SK-N-SH (cell line): ENCODE measurements around the gene AFF3. TPM values are rescaled to one million over a fixed set of nuclear protein-coding genes. Genes with fewer than 3 reads are reported as not detected.

Source experiments
- CTCF ChIA-PET: fragments of 300-600, 350-600 bp; formaldehyde crosslinking; extraction: SDS; loops from one replicate; lab custom pipeline; 2021; lab: Yijun Ruan, JAX
- POLR2A ChIA-PET: fragments of 350-600 bp; sonication (Branson Sonifier 250); formaldehyde crosslinking; extraction: SDS; loops from one replicate; lab custom pipeline; 2020; ENCODE audit warnings: antibody characterized with exemption, inconsistent platforms; lab: Yijun Ruan, JAX
- DNase-seq: peaks from one replicate; pipeline ENCODE4 v3.0.0; 2012
- H2AFZ ChIP-seq: fragments of 200-600 bp; sonication (generic); 2 replicates; pipeline ENCODE4 v1.8.1; 2016; ENCODE audit warnings: antibody characterized with exemption, mild to moderate bottlenecking, low read depth
- H3F3A ChIP-seq: fragments of 200-600 bp; sonication (generic); replicated peaks from 2 replicates; pipeline ENCODE3; 2016; ENCODE audit warnings: antibody characterized with exemption, mild to moderate bottlenecking; ENCODE audit not compliant: insufficient read depth
- H3K27ac ChIP-seq, 2 experiments: fragments of 200-500 bp in 1 of 2; fragments of 200-600 bp in 1 of 2; sonication (Bioruptor generic) in 1 of 2; sonication (generic), shearing (Covaris generic) in 1 of 2; 2 replicates each; pipeline versions ENCODE4 v1.5.1 to v1.6.1; 2014 to 2016; ENCODE audit warnings: low read depth in 2 of 2, inconsistent platforms in 1 of 2, low read length in 1 of 2, mild to moderate bottlenecking in 1 of 2, mixed read lengths in 1 of 2
- H3K27me3 ChIP-seq: fragments of 200-600 bp; sonication (generic), shearing (Covaris generic); 2 replicates; pipeline ENCODE4 v1.6.1; 2016; ENCODE audit warnings: mixed run types; ENCODE audit not compliant: insufficient read depth
- H3K36me3 ChIP-seq, 2 experiments: fragments of 200-500 bp in 1 of 2; fragments of 200-600 bp in 1 of 2; sonication (Bioruptor generic) in 1 of 2; sonication (generic) in 1 of 2; replicated peaks in 1 of 2; 2 replicates each; pipeline versions ENCODE3 to v1.5.1; 2014 to 2016; ENCODE audit warnings: low read length in 1 of 2, mild to moderate bottlenecking in 1 of 2; ENCODE audit not compliant: insufficient read depth in 2 of 2, control insufficient read depth in 1 of 2
- H3K4me1 ChIP-seq, 2 experiments: fragments of 200-500 bp in 1 of 2; fragments of 200-600 bp in 1 of 2; sonication (Bioruptor generic) in 1 of 2; sonication (generic), shearing (Covaris generic) in 1 of 2; 2 replicates each; pipeline versions ENCODE4 v1.5.1 to v1.6.1; 2014 to 2016; ENCODE audit warnings: low read depth in 1 of 2, low read length in 1 of 2, mixed run types in 1 of 2; ENCODE audit not compliant: insufficient read depth in 2 of 2, control insufficient read depth in 1 of 2
- H3K4me2 ChIP-seq: fragments of 200-600 bp; sonication (generic), shearing (Covaris generic); 2 replicates; pipeline ENCODE4 v1.6.1; 2017; ENCODE audit warnings: mixed run types
- H3K4me3 ChIP-seq, 2 experiments: fragments of 200-500 bp in 1 of 2; fragments of 200-600 bp in 1 of 2; sonication (Bioruptor generic) in 1 of 2; sonication (generic), shearing (Covaris generic) in 1 of 2; 2 replicates each; pipeline versions ENCODE4 v1.5.1 to v1.8.1; 2014 to 2016; ENCODE audit warnings: low read depth in 2 of 2, inconsistent platforms in 1 of 2, low read length in 1 of 2, mild to moderate bottlenecking in 1 of 2, mixed read lengths in 1 of 2, moderate library complexity in 1 of 2
- H3K79me2 ChIP-seq: fragments of 200-600 bp; sonication (generic); 2 replicates; pipeline ENCODE4 v1.8.1; 2017; ENCODE audit warnings: mild to moderate bottlenecking; ENCODE audit not compliant: insufficient read depth
- H3K9ac ChIP-seq: fragments of 200-600 bp; sonication (generic); 2 replicates; pipeline ENCODE4 v1.6.1; 2017; ENCODE audit warnings: mixed run types
- H3K9me2 ChIP-seq: fragments of 200-600 bp; sonication (generic); 2 replicates; pipeline ENCODE4 v1.6.1; 2017; ENCODE audit warnings: mixed run types
- H3K9me3 ChIP-seq: fragments of 200-600 bp; sonication (generic); 2 replicates; pipeline ENCODE4 v1.6.1; 2017; ENCODE audit warnings: mixed run types, mild to moderate bottlenecking, moderate library complexity
- H4K20me1 ChIP-seq: fragments of 200-600 bp; sonication (generic); 2 replicates; pipeline ENCODE4 v1.6.1; 2017; ENCODE audit warnings: mild to moderate bottlenecking, mixed run types; ENCODE audit not compliant: insufficient read depth
- CHD2 ChIP-seq: fragments of 150-350 bp; IDR thresholded peaks from 2 replicates; pipeline ENCODE4 v1.6.1; 2018; ENCODE audit warnings: low read length; ENCODE audit not compliant: partially characterized antibody
- GABPA ChIP-seq: IDR thresholded peaks from 2 replicates; pipeline ENCODE4 v1.4.0; 2012; ENCODE audit warnings: low read depth, mild to moderate bottlenecking
- NFIC ChIP-seq: IDR thresholded peaks from 2 replicates; pipeline ENCODE4 v1.4.0; 2012; ENCODE audit warnings: borderline replicate concordance
- POLR2AphosphoS5 ChIP-seq: IDR thresholded peaks from 2 replicates; pipeline ENCODE4 v1.6.1; 2012; ENCODE audit warnings: low read depth, low read length
- RFX5 ChIP-seq: IDR thresholded peaks from 2 replicates; pipeline ENCODE4 v1.6.1; 2012; ENCODE audit warnings: mild to moderate bottlenecking, improper control_type of control experiment, low read length
- RXRA ChIP-seq: IDR thresholded peaks from 2 replicates; pipeline ENCODE4 v1.4.0; 2012; ENCODE audit warnings: low read depth, mild to moderate bottlenecking, borderline replicate concordance
- TAF1 ChIP-seq: IDR thresholded peaks from 2 replicates; pipeline ENCODE4 v1.6.1; 2012; ENCODE audit warnings: low read depth, mild to moderate bottlenecking, low read length, moderate library complexity, borderline replicate concordance
- TCF12 ChIP-seq: IDR thresholded peaks from 2 replicates; pipeline ENCODE4 v1.4.0; 2012
- TEAD4 ChIP-seq: IDR thresholded peaks from 2 replicates; pipeline ENCODE4 v1.4.0; 2012; ENCODE audit warnings: mild to moderate bottlenecking, borderline replicate concordance; ENCODE audit not compliant: insufficient read depth
- YY1 ChIP-seq: IDR thresholded peaks from 2 replicates; pipeline ENCODE4 v1.4.0; 2012; ENCODE audit warnings: low read depth, mild to moderate bottlenecking
- WGBS: methylation state at CpG from one replicate; pipeline ENCODE4 v1.1.6; 2017; ENCODE audit warnings: low lambda C conversion rate; 5-methylcytosine and 5-hydroxymethylcytosine counted together
- polyA plus RNA-seq, 3 experiments: library from polyadenylated mRNA; depleted of rRNA; stranded (reverse); fragments of >200 nt; gene quantifications; 2 replicates each; pipeline ENCODE4 v1.2.3, GENCODE V29; 2012
- TF ChIP-seq, protein P1 (sequence below): IDR thresholded peaks from 2 replicates; pipeline ENCODE4; 2012
- TF ChIP-seq, protein P2 (sequence below): IDR thresholded peaks from 2 replicates; pipeline ENCODE4 v1.4.0; 2012; ENCODE audit warnings: low read depth
- TF ChIP-seq, protein P3 (sequence below): fragments of 150-350 bp; IDR thresholded peaks from 2 replicates; pipeline ENCODE4 v1.6.1; 2017; ENCODE audit warnings: antibody characterized with exemption, low read length, low read depth, borderline replicate concordance

Gene AFF3
- polyA plus RNA-seq, 1 of the 3 experiments (the other 2 are of a cell fraction): 0.36 TPM

DNA sequence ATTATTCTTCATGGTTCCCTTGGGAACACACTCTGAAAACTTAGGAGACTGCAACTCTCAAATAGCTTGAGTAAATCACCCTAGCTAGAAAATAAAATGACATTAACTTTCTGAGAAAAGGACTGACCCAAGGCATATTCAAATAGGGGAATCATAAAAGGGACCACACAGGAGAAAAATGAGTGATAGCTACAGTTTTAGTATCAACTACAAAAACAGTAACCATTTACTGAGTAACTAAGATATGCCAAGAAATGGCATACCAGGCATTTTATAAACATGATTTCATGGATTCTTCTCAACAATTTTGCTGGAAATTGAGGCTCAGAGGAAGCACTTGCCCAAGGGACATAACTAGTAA, 84.5 kb downstream of the AFF3 start:
- no peaks in the 10 kb centered on the region for H3K79me2 ChIP-seq
- ChIA-PET POLR2A (no interaction called here), CTCF (interaction anchor here (0.9 kb wide), 1 partner anchor 10 kb away, joined by 3 read pairs; no protein-coding TSS in a partner anchor)
- H3K27ac ChIP-seq: no peak overlapping the region
- H3K9me3 ChIP-seq: no peaks in the 10 kb centered on the region
- no peak overlapping the region for H3K4me2 ChIP-seq
- no peaks in the 10 kb centered on the region for H3F3A ChIP-seq
- no peak overlapping the region for H3K9ac ChIP-seq
- no peaks in the 10 kb centered on the region for H3K27me3 ChIP-seq
- no peak overlapping the region for H3K4me3 ChIP-seq
- no peaks in the 10 kb centered on the region for H3K36me3 ChIP-seq
- no peak overlapping the region for H2AFZ ChIP-seq
- DNase-seq: no peak
- H3K4me1 ChIP-seq: no peaks in the 10 kb centered on the region; a peak in 1 of 4 replicates
- H4K20me1 ChIP-seq: no peaks in the 10 kb centered on the region
- no peak for TF ChIP-seq GABPA
- TF ChIP-seq, protein P1, sequence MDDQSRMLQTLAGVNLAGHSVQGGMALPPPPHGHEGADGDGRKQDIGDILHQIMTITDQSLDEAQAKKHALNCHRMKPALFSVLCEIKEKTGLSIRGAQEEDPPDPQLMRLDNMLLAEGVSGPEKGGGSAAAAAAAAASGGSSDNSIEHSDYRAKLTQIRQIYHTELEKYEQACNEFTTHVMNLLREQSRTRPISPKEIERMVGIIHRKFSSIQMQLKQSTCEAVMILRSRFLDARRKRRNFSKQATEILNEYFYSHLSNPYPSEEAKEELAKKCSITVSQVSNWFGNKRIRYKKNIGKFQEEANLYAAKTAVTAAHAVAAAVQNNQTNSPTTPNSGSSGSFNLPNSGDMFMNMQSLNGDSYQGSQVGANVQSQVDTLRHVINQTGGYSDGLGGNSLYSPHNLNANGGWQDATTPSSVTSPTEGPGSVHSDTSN: no peak
- no peak for TF ChIP-seq TAF1
- no peak for TF ChIP-seq RFX5
- no peak for TF ChIP-seq NFIC
- TF ChIP-seq CHD2: no peak
- TF ChIP-seq, protein P2, sequence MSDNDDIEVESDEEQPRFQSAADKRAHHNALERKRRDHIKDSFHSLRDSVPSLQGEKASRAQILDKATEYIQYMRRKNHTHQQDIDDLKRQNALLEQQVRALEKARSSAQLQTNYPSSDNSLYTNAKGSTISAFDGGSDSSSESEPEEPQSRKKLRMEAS: no peak
- TF ChIP-seq, protein P3, sequence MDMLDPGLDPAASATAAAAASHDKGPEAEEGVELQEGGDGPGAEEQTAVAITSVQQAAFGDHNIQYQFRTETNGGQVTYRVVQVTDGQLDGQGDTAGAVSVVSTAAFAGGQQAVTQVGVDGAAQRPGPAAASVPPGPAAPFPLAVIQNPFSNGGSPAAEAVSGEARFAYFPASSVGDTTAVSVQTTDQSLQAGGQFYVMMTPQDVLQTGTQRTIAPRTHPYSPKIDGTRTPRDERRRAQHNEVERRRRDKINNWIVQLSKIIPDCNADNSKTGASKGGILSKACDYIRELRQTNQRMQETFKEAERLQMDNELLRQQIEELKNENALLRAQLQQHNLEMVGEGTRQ: no peak
- no peak for TF ChIP-seq TCF12
- TF ChIP-seq RXRA: no peak
- TF ChIP-seq TEAD4: no peak
- no peak for TF ChIP-seq YY1
- no peaks in the 10 kb centered on the region for H3K9me2 ChIP-seq

DNA sequence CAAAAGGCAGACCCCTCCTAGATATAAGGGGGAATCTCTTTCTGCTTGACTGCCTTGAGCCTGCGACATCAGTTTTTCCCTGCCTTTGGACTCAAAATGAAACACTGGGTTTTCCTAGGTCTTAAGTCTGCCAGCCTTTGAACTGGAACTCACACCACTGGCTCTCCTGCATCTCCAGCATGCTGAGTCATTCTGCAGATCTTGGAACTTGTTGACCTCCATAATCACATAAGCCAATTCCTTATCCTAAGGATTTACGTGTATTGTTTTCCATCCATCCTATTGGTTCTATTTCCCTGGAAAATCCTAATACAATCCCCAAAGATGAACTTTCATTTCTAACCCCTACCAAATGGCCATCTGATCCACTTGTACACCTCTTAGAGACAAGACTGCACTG, 88.0 kb downstream of the AFF3 start:
- no peaks in the 10 kb centered on the region for H3K27me3 ChIP-seq

More for the DNA sequence above, 88.0 kb downstream of the AFF3 start:
- TF ChIP-seq CHD2 (no peak), POLR2AphosphoS5 (no peak)
- Histone ChIP-seq H3K36me3 (no peaks in the 10 kb centered on the region), H3K9me3 (no peaks in the 10 kb centered on the region), H3K79me2 (no peaks in the 10 kb centered on the region), H3K9me2 (no peaks in the 10 kb centered on the region), H3K4me3 (no peak overlapping the region), H3K4me1 (no peaks in the 10 kb centered on the region; a peak in 1 of 4 replicates), H3K4me2 (no peak overlapping the region), H2AFZ (no peak overlapping the region), H3K27ac (no peak overlapping the region), H3K9ac (no peak overlapping the region), H3F3A (no peaks in the 10 kb centered on the region), H4K20me1 (no peaks in the 10 kb centered on the region)
- 91% methylated on average over 2 of the region's 2 CpGs for WGBS
- no peak for DNase-seq
- POLR2A ChIA-PET: no interaction called here
- CTCF ChIA-PET: no interaction called here
